Left cardiac atrium (tissue), 4 donors: ENCODE measurements around the gene TXNDC16. TPM values are rescaled to one million over a fixed set of nuclear protein-coding genes. Genes with fewer than 3 reads are reported as not detected.

ENCODE experiments used
- ATAC-seq, 2 donors: fragments of 200-7000 bp; cut with Tn5 transposase; one replicate each; pipeline ENCODE4 v1.9.1; 2020; ENCODE audit warnings: mild to moderate bottlenecking in 2 of 2, moderate library complexity in 2 of 2
- DNase-seq: peaks from one replicate; pipeline ENCODE4 v3.0.0-alpha.2; 2020
- intact Hi-C, 2 donors: fragments of 100-400 bp; cut with DNase I; formaldehyde crosslinking; loops; one replicate each; pipeline versions ENCODE4 v1.14.1 to v1.15.1; 2022 to 2023
- total RNA-seq, 2 donors: library from RNA; stranded (reverse); fragmentation: NEBNext Ultra II Directional; extraction: Animal tissue kit (Norgen Biotek cat#: 25700); gene quantifications; one replicate each; pipeline ENCODE4 v1.2.1, GENCODE V29; 2021
- donor health status: DM: no; HTN: yes; CAD: no.
- donor health status: DM: no; HTN: yes; CAD: no; lungs with severe emphysema.
- donor health status: DM: yes; HTN: yes; CAD: no.
- donor health status: Dilated cardiomyopathy.

TXNDC16 gene
- total RNA-seq, 2 donors from 2014 or later = 4.6 to 6.2 TPM

DNA sequence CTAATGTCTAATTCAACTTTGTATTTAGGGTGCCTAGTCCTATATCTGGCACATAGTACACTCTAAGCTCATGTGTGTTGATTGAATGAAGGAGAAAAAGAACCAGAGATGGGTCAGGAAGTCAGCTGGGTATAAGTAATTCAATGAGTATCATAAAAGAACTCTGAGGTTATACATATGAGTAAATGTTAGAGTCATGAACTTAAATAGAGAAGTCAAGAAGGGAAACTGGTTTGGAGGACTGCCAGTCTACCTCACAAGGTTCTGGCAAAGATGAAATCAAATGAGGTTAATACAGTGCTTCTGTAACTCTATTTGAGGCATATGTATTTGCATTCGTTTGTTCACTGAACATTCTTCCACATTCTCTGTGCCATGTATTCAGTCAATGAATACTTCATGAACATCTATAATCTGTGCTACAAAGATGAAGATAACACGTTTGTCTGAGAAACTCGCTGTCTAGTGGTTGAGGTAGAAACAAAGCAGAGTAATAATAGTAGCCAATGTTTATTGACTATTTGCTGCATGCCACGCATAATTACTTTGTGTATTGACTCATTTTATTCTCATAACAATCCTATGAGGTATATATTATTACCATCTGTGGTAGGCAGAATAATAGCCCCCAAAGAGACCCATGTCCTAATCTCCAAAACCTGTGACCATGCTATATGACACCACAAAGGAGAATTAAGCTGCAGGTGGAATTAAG, 149.3 kb downstream of the TXNDC16 start:
- no peak for DNase-seq
- intact Hi-C loops = no loop called here
- no peak for ATAC-seq

GRCh38 chr14:52400846-52401245, 151.5 kb downstream of the TXNDC16 start:
- intact Hi-C loops = no loop called here
- DNase-seq = no peak
- ATAC-seq = no peak

DNA sequence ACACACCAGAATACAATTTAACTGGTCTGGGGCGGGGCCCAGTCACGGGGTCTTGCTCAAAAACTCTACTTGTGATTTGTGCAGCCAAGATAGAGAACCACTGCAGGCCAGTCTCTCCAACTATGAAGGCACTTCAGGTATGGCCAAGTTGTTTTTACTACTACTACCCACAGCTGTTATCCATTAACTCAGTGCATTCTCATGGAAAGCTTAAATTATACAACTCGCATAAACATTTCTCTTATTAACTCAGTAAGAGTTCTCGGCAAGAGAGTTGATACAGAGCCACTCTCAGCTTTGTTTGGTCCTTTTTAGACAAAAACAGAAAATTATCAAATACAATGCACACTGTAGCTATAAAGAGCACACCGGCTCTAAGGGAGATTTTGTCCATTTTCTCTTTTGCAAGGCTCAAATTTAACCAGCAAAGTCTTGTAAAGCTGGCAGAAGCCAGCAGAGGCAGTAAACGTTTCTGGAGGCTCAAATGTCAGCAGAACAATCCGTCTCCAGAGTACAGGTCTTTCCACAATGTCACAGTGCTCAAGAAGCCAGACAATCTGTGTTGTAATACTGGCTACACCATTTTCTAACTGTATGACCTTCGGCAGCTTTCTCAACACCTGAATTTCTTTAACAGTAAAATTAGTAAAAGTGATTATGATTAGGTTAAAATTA, 152.2 kb downstream of the TXNDC16 start:
- ATAC-seq (no peak), DNase-seq (no peak)
- intact Hi-C loops = no loop called here

- DNase-seq (no peak), ATAC-seq (no peak)
- intact Hi-C loops = no loop called here
Observed at GRCh38 chr14:52399104-52399503, 153.2 kb downstream of the TXNDC16 start.

- ATAC-seq (no peak), DNase-seq (no peak)
- intact Hi-C loops = no loop called here
Observed at GRCh38 chr14:52397844-52398243, 154.5 kb downstream of the TXNDC16 start.

- DNase-seq (no peak), ATAC-seq (peak in 1 of 2 donors; percentile 41)
- intact Hi-C loops = no loop called here
Observed at GRCh38 chr14:52395728-52396127, 156.6 kb downstream of the TXNDC16 start.

GRCh38 chr14:52391881-52392615, 160.3 kb downstream of the TXNDC16 start:
- intact Hi-C loops = no loop called here
- peak in 1 of 2 donors; percentile 15 for ATAC-seq
- DNase-seq = no peak

Other genes starting within 250 kb of the TXNDC16 start
- gene PTGER2, start 238.2 kb downstream of the TXNDC16 start, total RNA-seq = 1 to 10 TPM; 2.3 to 2.4 TPM
- gene GPR137C, start 331 bp upstream of the TXNDC16 start, total RNA-seq = under 1 TPM; 0.52 to 0.74 TPM
- 10 to 100 TPM; 17.1 to 24.2 TPM for gene ERO1A, start 143.1 kb upstream of the TXNDC16 start, total RNA-seq
- gene PSMC6, start 154.7 kb upstream of the TXNDC16 start, total RNA-seq = 10 to 100 TPM; 64.1 to 75.0 TPM
- 10 to 100 TPM; 11.5 to 12.5 TPM for gene STYX, start 177.7 kb upstream of the TXNDC16 start, total RNA-seq
- gene GNPNAT1, start 239.1 kb upstream of the TXNDC16 start, total RNA-seq = 10 to 100 TPM in 1 of 2 donors, 1 to 10 TPM in 1; 9.3 to 16.6 TPM